CD14-positive monocyte (primary cell): ENCODE measurements around the gene NAP1L4. TPM values are rescaled to one million over a fixed set of nuclear protein-coding genes. Genes with fewer than 3 reads are reported as not detected.

Experiments used
- DNase-seq, 3 donors: peaks; one replicate each; pipeline ENCODE4 v3.0.0-alpha.2; 2011 to 2022
- H2AFZ ChIP-seq: 2 replicates; pipeline ENCODE4 v1.6.0; 2012; ENCODE audit warnings: mild to moderate bottlenecking, low read depth, low read length, inconsistent platforms; ENCODE audit not compliant: insufficient read depth, poor library complexity, severe bottlenecking
- H3K27ac ChIP-seq, 2 donors: 1 replicate in 1 of 2; 2 replicates in 1 of 2; pipeline ENCODE4 v1.5.1; 2012 to 2013; ENCODE audit warnings: low read length in 2 of 2, control low read depth in 1 of 2, inconsistent platforms in 1 of 2, low read depth in 1 of 2, mild to moderate bottlenecking in 1 of 2
- H3K27me3 ChIP-seq, 2 donors: one replicate each; pipeline versions ENCODE4 v1.6.0 to v1.6.1; 2011 to 2013; ENCODE audit warnings: low read length in 2 of 2; ENCODE audit not compliant: control insufficient read depth in 2 of 2, insufficient read depth in 2 of 2
- H3K36me3 ChIP-seq, 2 donors: replicated peaks in 1 of 2; 1 replicate in 1 of 2; 2 replicates in 1 of 2; pipeline versions ENCODE4 v1.5.1 to v1.6.1; 2012 to 2013; ENCODE audit warnings: low read length in 2 of 2, control low read depth in 1 of 2, inconsistent platforms in 1 of 2, mild to moderate bottlenecking in 1 of 2; ENCODE audit not compliant: insufficient read depth in 2 of 2, control insufficient read depth in 1 of 2
- H3K4me1 ChIP-seq, 2 donors: 1 replicate in 1 of 2; 2 replicates in 1 of 2; pipeline versions ENCODE4 v1.5.1 to v1.6.1; 2012 to 2013; ENCODE audit warnings: low read length in 2 of 2, control low read depth in 1 of 2, inconsistent platforms in 1 of 2, mild to moderate bottlenecking in 1 of 2, moderate library complexity in 1 of 2; ENCODE audit not compliant: insufficient read depth in 2 of 2, control insufficient read depth in 1 of 2
- H3K4me2 ChIP-seq: replicated peaks from 2 replicates; pipeline ENCODE3; 2012; ENCODE audit warnings: low read length, moderate library complexity, mild to moderate bottlenecking; ENCODE audit not compliant: poor library complexity, severe bottlenecking; ENCODE audit errors: extremely low read depth
- H3K4me3 ChIP-seq, 3 experiments: fragments of 200-600 bp in 1 of 3; sonication (generic) in 1 of 3; replicated peaks in 1 of 3; 1 replicate in 2 of 3; 2 replicates in 1 of 3; pipeline ENCODE4 v1.5.1; 2011 to 2013; ENCODE audit warnings: low read length in 3 of 3, mild to moderate bottlenecking in 3 of 3, control low read depth in 2 of 3, low read depth in 2 of 3, inconsistent platforms in 1 of 3, moderate library complexity in 1 of 3
- H3K79me2 ChIP-seq: 2 replicates; pipeline ENCODE4 v1.6.0; 2012; ENCODE audit warnings: mild to moderate bottlenecking, control low read depth, inconsistent platforms, low read length, moderate library complexity; ENCODE audit not compliant: insufficient read depth
- H3K9ac ChIP-seq: 2 replicates; pipeline ENCODE4 v1.6.0; 2017; ENCODE audit warnings: low read length, mild to moderate bottlenecking; ENCODE audit not compliant: insufficient read depth, poor library complexity, severe bottlenecking
- H3K9me3 ChIP-seq, 2 donors: replicated peaks in 1 of 2; 1 replicate in 1 of 2; 2 replicates in 1 of 2; pipeline versions ENCODE4 v1.5.1 to v1.6.1; 2012 to 2013; ENCODE audit warnings: low read length in 2 of 2, control low read depth in 1 of 2; ENCODE audit not compliant: control insufficient read depth in 1 of 2, insufficient read depth in 1 of 2
- H4K20me1 ChIP-seq: 2 replicates; pipeline ENCODE4 v1.6.0; 2012; ENCODE audit warnings: mild to moderate bottlenecking, low read length, control low read depth, moderate library complexity; ENCODE audit not compliant: insufficient read depth
- H3K27ac Mint-ChIP-seq, 7 donors: one replicate each; pipeline ENCODE4 v1.8.0; 2020; ENCODE audit warnings: mild to moderate bottlenecking in 7 of 7, mixed read lengths in 7 of 7, moderate library complexity in 6 of 7, inconsistent platforms in 2 of 7
- H3K27me3 Mint-ChIP-seq, 3 donors: one replicate each; pipeline ENCODE4 v1.8.0; 2021 to 2022; ENCODE audit warnings: low read depth in 3 of 3, mild to moderate bottlenecking in 3 of 3, mixed read lengths in 3 of 3, moderate library complexity in 3 of 3, inconsistent platforms in 1 of 3
- H3K36me3 Mint-ChIP-seq, 2 donors: one replicate each; pipeline ENCODE4 v1.8.0; 2020; ENCODE audit warnings: mixed read lengths in 2 of 2, inconsistent platforms in 1 of 2, mild to moderate bottlenecking in 1 of 2
- H3K4me1 Mint-ChIP-seq: one replicate; pipeline ENCODE4 v1.8.0; 2020; ENCODE audit warnings: mild to moderate bottlenecking, mixed read lengths
- H3K4me3 Mint-ChIP-seq, 2 donors: one replicate each; pipeline ENCODE4 v1.8.0; 2020; ENCODE audit warnings: mild to moderate bottlenecking in 2 of 2, mixed read lengths in 2 of 2, moderate library complexity in 1 of 2
- H3K9me3 Mint-ChIP-seq, 7 donors: one replicate each; pipeline ENCODE4 v1.8.0; 2020 to 2022; ENCODE audit warnings: mixed read lengths in 7 of 7, mild to moderate bottlenecking in 6 of 7, moderate library complexity in 6 of 7, inconsistent platforms in 2 of 7
- WGBS: methylation state at CpG from one replicate; pipeline ENCODE4 v1.1.5; 2013; ENCODE audit warnings: missing lambda C conversion rate; ENCODE audit not compliant: insufficient coverage; 5-methylcytosine and 5-hydroxymethylcytosine counted together
- intact Hi-C, 2 donors: fragments of 100-400 bp; cut with micrococcal nuclease; formaldehyde crosslinking; loops; one replicate each; pipeline versions ENCODE4 v1.15.0 to v1.15.1; 2023
- polyA plus RNA-seq, 3 donors: library from polyadenylated mRNA; depleted of rRNA in 1 of 3; unstranded in 2 of 3; stranded (reverse) in 1 of 3; fragments of 300-500 nt in 2 of 3; fragments of >200 nt in 1 of 3; fragmentation: Illumina TruSeq in 2 of 3; gene quantifications; 1 replicate in 2 of 3; 2 replicates in 1 of 3; pipeline ENCODE4 v1.2.3, GENCODE V29; 2012 to 2021
- TF ChIP-seq, protein P1 (sequence below): fragments of 200-600 bp; IDR thresholded peaks from one replicate; pipeline ENCODE4 v1.8.0; 2022; ENCODE audit warnings: antibody characterized with exemption, mild to moderate bottlenecking

NAP1L4 gene
- polyA plus RNA-seq, 3 donors = 42.1 to 44.9 (median 44.9) TPM

DNA sequence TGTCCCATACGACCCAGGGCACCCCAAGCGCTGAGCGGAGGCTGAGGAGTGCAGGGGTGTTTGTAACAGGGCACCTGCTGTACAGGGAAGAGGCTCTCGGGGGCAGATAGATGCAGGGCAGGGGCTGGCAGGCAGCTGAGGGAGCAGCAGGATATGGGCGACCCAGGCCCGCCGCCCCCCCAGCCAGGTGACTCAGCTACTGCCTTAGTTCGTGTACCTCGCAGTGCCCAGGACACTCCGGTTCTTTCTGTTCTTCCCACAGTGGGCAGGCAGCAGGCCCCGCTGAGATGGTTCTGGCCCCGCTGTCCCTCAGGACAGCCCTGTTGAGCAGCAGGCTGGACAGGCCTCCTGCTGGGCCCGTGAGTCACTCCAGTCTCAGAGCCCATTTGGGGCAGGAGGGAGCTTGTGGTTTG, 79.1 kb downstream of the NAP1L4 start:
- Histone ChIP-seq H3K9ac (no peak overlapping the region), H3K4me3 (no peak overlapping the region), H3K27ac (no peak overlapping the region), H3K36me3 (no peaks in the 10 kb centered on the region), H3K9me3 (no peaks in the 10 kb centered on the region), H3K4me2 (no peak overlapping the region), H3K27me3 (peaks cover 0 to 3% of the 10 kb centered on the region in 2 donors), H4K20me1 (peaks cover 19% of the 10 kb centered on the region), H3K4me1 (no peaks in the 10 kb centered on the region), H2AFZ (no peak overlapping the region), H3K79me2 (no peaks in the 10 kb centered on the region)
- Mint-ChIP-seq H3K4me1 (peaks cover 15% of the 10 kb centered on the region), H3K9me3 (peaks cover 0 to 2% (median 0%) of the 10 kb centered on the region in 7 donors), H3K27ac (peak overlapping the region in 1 of 7 donors; percentile 42), H3K36me3 (peaks cover 4 to 17% of the 10 kb centered on the region in 2 donors), H3K27me3 (peaks cover 19 to 27% (median 20%) of the 10 kb centered on the region in 3 donors), H3K4me3 (no peak overlapping the region)
- WGBS = 79% methylated on average over 13 of the region's 13 CpGs
- intact Hi-C loops = no loop called here
- no peak for DNase-seq
- TF ChIP-seq, protein P1, sequence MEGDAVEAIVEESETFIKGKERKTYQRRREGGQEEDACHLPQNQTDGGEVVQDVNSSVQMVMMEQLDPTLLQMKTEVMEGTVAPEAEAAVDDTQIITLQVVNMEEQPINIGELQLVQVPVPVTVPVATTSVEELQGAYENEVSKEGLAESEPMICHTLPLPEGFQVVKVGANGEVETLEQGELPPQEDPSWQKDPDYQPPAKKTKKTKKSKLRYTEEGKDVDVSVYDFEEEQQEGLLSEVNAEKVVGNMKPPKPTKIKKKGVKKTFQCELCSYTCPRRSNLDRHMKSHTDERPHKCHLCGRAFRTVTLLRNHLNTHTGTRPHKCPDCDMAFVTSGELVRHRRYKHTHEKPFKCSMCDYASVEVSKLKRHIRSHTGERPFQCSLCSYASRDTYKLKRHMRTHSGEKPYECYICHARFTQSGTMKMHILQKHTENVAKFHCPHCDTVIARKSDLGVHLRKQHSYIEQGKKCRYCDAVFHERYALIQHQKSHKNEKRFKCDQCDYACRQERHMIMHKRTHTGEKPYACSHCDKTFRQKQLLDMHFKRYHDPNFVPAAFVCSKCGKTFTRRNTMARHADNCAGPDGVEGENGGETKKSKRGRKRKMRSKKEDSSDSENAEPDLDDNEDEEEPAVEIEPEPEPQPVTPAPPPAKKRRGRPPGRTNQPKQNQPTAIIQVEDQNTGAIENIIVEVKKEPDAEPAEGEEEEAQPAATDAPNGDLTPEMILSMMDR = no peak

DNA sequence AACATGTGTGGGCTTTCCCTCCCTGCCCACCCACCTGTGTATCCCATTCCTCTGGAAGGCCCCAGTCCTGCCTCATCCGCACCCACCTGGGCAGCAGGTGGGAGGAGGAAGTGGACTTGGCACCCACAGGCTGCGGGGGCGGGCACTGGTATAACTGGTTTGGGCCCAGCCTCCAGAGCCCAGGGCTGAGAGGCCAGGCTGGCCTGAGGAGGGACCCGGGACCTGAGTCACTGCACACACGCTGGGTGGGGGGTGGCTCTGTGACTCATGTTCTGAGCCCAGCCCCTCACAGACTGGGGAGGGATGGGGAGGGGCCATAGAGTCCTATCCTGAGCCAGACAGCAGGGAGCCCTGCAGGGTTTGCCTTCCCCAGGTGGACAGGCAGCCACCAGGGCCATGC, 79.6 kb downstream of the NAP1L4 start:
- Mint-ChIP-seq H3K36me3 (peaks cover 4 to 23% of the 10 kb centered on the region in 2 donors), H3K27me3 (peaks cover 17 to 30% (median 20%) of the 10 kb centered on the region in 3 donors), H3K4me1 (peaks cover 15% of the 10 kb centered on the region), H3K27ac (no peak overlapping the region), H3K9me3 (peaks cover 0 to 2% (median 0%) of the 10 kb centered on the region in 7 donors), H3K4me3 (no peak overlapping the region)
- Histone ChIP-seq H3K9me3 (no peaks in the 10 kb centered on the region), H2AFZ (no peak overlapping the region), H3K79me2 (no peaks in the 10 kb centered on the region), H3K4me1 (no peaks in the 10 kb centered on the region), H3K4me2 (no peak overlapping the region), H3K27ac (no peak overlapping the region), H3K4me3 (no peak overlapping the region), H3K27me3 (peaks cover 0 to 3% of the 10 kb centered on the region in 2 donors), H3K9ac (no peak overlapping the region), H3K36me3 (no peaks in the 10 kb centered on the region), H4K20me1 (peaks cover 19% of the 10 kb centered on the region)
- peak; percentile 49 to 73 (median 59) for DNase-seq
- TF ChIP-seq, protein P1 = no peak
- intact Hi-C loops = no loop called here
- WGBS = 59% methylated on average over 4 of the region's 5 CpGs
